NCI-H748 (cell line): ENCODE data around the gene FMOD.
A peak's percentile ranks its signal among the peaks of the same experiment; 100 is the strongest.

Source experiments
- DNase-seq: peaks from one replicate; lab custom pipeline; 2025; ENCODE audit not compliant: unreplicated experiment; lab: John Stamatoyannopoulos, UW

Gene FMOD

DNA sequence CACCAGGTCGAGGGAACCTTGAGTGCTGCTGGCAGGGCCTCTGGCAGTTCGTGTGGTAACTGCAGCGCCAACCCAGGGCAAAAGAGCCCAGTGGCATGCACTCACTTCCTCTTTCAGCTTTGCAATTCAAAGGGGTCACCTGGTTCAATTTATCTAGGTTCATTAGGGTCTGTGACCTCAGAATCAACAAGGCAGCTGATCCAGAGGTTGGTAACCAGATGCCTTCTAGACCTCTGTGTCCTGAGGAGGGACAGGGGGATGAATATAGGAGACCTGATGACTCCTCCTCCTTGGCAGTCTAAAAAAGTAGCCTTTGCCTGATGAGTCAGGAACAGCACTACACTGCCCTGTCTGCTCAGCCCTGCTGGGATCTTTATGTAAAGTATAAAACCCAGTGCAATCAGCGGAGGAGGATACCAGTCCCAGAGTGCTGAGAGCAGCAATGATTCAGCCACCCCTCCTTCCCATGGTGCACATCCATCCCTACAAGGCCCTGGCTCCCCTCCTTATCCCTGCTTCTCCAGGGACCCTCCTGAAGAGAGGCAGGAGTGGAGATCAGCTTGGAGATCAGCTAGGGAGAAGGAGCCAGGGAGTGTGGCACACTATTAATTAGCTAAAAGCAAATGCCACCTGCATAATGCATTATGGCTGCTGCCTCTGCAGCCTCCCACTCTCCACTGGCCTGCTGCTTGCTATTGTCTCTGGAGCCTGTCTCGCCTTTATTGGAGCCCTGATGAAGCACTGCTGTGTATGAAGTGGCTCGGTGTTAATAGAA, 11.2 kb upstream of the FMOD start:
- DNase-seq: peak; percentile 9

DNA sequence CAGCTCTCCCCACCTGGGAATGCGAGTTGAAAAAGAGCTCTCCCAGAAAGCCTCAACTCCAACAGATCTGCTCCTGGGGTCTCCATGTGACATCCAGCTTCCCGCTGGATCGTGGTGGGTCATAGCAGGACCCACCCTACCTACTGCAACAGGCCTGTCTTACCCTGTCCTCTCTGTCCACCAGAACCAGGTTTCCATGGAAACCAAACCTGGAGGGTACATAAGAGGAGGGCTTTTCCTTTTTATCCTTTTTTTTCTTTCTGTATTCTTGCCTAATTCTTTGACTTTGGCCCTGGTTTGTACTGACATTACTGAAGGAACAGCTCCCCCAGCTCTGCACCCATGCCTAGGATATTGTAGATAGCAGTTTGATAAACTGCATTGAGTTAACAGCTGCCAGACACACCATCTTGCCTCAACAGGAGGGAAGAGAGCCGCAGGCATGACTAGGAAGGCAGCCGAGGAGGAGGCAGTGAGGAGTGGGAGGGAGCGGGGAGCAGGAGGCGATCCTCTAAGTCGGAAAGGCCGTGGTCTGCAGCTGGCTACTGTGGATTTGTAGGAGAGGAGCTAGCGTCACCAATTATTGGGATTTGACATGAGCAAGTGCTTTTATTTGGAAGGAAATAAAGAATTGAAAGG, 9.7 kb upstream of the FMOD start:
- peak; percentile 0 for DNase-seq

DNA sequence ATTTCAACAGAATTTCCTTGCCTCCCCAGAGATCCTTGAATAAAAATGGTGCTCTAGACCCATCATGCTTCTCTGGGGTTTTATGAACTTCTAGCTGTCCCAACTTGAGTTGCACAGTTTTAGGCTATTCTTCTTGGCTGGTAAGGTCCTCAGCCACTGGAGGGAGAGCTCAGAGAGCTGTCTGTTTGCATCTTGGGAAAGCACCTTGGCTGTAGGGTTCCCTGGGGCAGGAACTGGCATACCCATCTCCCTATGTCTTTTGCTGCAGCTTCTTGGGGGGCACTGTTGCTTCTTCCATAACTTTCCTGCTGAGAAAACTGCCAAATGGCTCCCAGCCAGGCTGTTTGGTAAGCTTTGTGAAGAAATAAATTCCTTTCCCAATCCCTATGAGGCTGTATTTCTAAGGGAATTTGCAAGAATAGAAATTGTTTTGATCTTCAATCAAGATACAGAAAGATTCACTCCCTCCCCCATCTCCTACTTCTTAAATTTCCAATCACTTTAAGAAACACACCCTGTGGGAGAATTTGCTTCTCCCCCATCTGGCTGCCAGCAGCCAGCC, 8.2 kb upstream of the FMOD start:
- DNase-seq: no peak

DNA sequence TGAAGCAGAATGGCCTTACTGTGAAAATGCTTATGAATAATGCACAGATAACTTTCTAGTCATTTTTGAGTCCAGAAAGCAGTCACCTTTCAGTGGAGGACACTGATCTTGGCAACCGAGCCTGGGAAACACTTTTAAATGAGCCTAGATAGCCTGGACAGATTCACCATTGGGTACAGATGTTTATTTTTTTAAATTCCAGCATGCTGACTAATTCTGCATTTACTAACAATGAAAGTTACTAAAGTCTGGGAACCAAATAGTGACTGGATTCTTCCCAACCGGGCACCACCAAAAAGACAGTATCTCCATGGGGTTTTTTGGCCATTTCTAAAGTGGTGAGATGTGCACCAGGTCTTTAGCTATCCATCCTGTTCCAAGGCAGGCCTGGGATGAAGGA, 3.3 kb upstream of the FMOD start:
- no peak for DNase-seq

DNA sequence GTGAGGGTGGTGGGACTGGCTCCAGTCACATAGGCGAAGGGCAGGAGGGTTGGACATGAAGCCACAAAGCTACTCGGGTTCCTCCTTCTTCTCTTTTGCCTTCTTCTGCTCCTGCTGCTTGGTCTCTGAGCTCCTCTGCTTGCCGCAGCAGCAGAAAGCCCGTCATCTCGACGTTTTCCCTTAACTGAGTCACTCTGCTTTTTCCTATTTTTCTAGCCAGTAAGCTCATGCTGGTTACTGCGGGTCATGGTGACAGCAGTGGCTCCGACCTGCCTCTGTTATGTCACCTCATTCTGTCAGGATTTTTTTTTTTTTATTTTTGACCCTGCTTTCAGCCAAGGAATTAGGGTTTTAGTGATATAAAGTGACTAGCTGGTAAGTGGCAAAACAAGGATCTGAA, 2.6 kb upstream of the FMOD start:
- DNase-seq: no peak

DNA sequence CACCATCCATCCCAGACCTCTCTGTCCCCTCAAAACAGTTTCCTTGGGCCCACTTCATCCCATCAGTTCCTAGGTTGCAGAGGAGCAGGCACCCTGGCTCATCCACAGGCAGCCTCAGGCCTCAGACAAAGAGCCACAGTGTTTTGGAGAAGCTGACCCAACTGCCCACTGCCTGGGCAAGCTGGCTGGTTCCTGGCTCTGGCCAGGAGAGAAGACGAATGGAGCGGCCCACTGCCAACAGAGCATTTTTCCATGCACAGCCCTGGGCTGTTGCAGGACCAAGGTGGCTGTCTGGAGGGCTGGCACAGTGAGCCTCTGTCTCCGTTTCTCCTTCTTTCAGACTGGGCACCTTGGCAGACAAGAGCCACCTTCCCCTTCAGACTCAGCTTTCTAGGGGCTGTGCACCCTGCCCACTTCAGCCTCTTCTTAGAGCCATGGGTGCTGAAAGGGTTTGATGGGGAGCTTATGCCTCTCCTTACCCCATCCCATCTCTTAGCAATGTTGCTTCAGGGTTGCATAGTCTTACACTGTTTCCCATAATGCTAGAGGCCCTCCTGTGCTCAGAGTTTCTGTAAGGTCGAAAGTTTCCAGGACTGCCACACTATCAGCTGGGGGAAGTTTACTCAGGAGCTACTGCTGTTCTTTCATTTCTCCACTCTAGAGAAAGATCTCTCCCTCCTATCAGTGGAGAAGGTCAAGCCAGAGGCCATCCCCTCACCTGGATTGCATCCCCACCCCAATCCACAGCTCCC, 973 bp downstream of the FMOD start:
- no peak for DNase-seq

DNA sequence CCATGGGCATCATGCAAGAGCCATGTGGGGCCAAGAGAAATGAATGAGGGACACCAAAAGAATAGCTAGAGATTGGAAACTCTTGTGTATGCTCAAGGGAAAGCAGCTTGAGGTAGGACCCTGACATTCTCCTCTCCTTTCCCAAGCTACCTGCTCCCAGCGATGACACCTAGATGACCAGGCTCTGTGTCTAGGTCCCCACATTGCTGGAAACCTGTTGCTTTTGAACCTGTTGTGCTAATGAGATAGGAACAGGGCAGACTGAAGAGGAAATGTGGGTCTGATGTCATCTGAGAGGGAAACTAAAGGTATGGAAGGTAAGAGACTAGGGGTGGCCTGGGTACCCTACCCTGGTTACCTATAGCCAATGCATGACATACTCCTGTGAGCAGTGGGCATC, 1.8 kb downstream of the FMOD start:
- no peak for DNase-seq

DNA sequence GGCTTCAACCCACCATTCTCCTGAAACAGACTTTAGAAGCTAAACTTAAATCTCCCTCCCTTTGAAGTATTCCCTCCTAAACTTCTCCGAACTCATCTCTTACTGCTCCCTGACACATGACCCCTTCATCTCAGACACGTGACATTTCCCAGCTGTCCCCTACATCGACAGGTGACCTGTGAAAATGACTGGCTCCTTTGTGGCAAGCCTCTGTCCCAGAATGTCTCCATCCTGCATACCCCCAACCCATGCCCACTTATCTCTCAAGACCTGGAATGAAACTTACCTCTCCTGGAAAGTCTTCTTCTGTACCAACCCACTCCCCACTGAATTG, 4.2 kb downstream of the FMOD start:
- DNase-seq: no peak

DNA sequence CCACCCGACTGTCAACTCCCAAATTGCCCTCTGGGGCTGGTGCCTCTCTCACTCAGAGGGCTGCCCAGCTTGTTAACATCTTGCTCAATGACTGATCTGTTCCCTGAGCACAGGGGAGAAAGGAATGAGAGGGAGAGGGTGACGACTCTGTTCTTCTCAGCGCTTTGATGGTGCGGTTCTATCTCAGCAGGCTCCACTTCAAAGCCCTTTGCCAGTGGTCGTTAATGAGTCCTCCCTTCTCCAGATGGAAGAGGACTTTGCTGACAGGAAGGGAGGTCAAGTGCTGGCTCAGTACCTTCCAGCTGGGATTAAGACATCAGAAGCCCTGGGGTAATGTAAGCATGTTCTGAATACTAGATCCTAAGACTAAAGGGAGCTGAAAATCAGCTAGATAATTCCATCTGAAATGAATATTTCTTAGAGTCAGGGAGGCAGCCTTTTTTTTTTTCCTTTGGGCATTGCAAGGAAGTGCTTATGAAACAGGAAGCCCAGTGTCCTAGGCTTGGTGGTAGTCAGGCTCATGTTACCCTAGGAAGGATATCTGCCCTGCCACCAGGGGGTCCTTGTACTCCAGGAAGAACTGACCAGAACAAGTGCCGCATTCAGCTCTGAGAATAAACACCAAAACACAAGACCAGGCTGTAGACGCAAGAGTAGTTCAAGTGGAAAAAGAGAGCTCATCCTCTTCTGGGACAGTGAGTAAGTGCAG, 4.7 kb downstream of the FMOD start:
- DNase-seq: peak; percentile 5

DNA sequence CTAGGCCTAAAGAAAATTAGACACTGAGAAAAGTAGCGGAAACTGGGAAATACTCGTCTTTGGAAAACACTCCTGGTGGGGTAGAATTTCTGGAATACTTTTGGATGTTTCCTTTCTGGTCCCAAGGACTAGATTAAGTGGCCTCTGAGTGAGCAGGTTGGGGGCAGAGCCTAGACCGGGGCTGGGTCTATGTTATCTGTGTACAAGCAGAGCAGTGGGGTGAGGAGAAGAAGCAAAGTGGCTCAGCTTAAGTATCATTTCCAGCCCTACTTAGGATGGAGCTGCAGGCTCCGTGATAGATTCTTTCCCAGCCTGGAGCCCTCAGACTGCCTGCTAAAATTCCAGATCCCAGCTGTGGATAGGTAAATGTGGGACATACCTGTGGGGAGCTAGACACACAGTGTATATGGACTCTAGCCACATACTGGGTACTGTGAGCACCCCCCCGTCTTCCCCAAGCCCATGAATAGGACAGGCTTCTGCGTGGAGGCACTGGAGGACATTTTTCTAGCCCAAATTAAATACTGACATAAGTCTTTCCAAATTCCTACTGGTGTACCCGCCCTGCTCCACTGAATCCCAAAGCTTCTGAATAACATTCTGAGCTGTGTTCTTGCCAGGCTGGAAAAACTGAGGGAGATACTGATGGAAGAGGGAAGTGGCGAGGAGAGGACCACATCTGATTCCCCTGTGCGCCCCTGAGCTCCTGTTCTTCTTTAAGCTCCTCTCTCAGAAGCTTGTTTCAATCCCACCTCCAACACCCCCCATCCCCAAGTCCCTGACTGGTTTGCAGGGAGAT, 6.8 kb downstream of the FMOD start:
- DNase-seq: no peak

DNA sequence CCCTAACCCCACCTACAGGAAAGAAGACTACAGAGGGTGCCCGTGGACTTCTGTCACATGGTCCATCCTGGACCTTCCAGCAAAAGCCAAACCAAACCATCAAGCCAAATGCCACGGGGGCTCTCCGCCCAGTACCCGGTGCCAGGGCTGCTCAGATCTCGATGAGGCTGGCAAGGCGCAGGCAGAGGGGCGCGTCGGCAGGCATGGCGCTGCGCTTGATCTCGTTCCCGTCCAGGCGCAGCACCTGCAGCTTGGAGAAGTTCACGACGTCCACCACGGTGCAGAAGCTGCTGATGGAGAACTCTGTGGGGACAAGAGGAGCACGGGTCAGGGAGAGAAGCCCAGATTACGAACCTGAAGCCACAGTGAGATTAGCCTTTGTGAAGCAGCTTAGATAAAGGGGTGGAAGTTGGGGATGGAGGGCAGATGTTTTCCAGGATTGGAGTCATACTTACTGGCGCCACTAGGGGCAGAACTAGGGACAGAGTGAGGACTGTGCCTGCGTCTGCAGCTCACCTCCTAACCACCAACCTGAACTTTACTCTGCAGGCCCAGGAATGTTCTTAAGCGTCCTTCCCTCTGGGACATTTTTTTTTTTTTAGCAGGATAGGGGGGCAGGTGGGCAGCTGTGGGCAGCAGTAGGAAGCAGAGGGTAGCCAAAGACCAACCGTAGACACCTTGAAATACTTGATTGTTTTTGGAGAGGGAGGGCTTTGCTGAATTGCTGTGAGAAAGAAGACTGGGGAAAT, 8.6 kb downstream of the FMOD start:
- peak; percentile 44 for DNase-seq

DNA sequence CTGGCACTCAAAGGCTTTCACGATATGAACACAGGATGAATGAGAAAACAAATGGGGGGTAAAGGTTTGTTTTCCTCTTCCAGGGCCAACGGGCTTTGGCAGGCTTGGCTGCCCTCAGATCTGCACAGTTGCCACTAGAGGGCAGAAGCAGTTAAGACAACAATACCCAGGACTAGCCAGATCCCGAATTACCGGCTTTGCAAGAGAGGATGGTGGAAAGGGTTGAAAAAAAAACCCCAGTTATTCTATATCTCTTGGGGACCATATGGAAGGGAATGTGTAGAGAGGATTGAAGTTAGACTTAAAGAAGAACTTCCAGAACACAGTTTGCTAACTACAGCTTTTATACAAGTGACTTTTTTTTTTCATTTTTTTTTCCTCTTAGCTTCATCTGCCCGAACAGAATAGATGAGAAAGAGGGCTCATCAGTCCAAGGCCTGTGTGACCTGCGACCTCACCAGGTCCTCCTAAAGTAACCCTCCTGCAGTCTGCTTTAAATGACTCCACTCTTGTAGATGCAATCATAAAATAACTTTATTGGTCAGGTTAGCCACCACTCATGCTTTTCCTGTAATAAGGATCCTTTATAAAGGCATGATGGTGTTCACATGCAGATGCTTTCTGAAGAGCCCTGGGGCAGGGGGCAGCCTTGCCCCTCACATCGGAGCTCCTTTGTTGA, 10.7 kb downstream of the FMOD start:
- peak; percentile 80 for DNase-seq

DNA sequence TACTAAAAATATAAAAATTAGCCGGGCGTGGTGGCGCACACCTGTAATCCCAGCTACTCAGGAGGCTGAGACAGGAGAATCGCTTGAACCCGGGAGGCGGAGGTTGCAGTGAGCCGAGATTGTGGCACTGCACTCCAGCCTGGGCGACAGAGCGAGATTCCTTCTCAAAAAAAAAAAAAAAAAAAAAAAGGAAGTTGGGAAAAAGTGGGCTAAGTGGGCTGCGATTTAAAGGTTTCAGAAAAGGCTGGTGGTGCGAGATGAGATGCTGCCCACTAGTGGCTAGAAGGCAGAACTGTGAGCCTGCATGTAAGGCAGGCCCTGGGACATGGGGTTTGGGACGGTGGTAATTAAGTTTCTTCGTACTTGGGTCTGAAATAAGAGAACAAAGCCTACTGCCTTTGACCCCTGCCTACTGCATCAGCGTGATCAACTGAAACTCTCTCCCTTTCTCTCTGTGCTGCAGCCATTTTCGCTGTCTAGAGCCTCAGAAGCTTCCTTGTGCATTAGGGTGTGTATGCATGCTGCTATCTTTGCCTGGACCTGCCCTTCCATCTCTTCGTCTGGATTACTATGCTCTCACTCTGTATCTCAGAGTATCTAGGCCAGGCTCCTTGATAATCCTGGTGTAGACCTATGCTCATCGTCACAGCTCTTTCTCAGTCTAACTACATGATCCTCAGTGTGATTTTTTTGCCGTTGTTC, 12.4 kb downstream of the FMOD start:
- peak; percentile 59 for DNase-seq

DNA sequence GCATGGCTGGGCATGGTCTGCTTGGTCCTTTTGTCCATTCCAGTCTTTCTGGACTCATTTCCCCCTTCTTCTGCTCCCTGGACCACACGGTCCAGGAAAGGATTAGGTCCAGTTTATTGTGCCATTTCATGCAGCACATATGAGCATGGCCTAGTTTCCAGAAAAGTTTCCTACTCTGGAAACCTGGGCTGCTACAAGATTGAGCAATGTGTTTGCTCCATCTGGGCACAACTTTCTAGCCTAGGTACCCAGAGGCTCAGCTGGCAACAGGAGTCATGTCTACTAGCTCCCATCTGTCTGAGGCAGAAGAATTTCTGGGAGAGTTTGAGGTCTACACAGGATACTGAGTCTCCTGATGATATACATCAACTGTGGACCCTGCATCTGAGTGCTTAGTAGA, 14.8 kb downstream of the FMOD start:
- no peak for DNase-seq

DNA sequence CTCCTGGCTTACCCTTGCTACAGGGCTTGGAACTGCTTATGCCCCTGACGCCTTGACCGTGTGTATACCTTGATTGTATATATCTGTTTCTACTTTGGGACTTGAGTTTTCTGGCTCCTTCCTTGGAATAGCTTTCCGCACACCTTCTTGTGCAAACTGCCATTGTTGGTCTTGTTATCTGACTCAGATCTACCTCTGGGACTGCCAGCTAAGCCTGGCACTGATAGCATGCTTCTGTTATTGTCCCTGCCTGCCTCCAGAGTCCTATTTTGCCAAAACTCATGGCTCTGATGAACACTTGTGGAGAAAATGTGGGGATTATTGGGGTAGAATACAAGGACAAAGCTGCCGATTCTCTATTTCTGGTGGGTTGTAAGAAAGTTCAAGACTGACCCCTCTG, 15.4 kb downstream of the FMOD start:
- no peak for DNase-seq

DNA sequence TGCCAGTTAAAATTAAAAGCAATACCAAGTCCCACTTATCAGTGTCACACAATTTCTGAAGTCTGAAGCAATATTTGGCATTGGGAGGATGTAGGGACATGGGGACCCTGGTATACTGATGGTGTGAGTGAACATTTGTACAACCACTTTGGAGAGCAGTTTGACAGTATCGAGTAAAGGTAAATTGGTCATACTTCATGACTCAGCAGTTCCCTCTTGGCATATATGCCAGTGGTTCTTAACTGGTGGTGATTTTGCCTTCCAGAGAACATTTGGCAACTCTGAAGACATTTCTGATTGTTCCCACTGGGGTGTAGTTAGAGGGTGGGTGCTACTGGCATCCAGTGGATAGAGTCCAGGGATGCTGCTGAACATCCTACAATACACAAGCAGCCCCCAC, 19.7 kb downstream of the FMOD start:
- DNase-seq: no peak

DNA sequence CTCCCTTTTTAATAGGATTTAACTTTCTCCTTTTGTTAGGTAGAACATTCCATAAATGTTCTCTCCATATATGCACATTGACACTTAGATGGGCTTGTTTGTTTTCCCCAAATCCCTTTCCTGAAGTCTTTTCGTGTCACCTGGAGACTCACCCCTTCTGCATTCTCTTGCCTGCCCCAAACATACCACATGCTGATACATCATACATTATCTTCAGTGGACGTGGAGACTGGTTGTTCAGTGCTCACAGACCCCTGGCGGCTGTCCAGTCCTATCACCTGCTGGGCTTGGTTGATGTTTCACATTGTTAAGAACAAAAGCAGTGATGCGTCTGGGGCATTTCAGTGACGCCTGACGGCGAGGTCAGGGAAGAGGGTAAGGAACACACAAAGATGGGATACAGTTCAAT, 22.2 kb downstream of the FMOD start:
- peak; percentile 91 for DNase-seq

DNA sequence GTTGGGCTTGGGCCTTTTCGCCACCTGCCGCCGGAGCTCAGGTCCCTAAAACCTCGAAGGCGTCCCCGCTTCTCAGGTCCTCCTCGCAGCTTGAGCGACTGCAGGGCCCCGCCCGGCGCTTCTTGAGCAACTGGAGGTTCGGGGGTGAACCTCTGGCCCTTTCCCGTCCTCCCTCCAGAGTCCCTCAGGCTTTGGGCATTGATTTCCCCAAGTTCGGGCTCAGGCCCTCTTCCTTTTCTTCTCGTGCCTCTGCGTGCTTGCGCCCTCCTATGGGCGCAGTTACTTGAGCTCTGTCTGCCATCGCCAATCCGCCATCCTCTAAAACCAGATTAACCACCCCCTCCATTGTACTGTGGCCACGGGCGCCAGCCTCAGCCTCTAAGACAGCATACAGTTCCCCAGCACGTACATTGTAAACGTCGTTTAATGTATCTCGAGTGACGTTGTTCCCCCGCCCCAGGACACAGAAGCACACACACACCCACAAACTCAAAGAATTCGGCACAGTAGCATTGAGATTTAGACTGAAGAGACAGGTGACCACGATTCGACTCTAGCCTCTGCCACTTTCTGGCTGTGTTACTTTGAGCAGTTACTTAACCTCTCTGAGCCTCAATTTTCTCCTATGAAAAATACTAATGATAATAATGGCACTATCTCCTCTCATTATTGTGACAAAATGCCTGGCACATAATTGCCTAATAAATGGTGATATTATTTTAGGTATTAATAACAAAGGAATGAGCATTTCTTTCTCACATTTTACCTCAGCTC, 23.1 kb downstream of the FMOD start:
- peak; percentile 86 for DNase-seq
